GM23248 (cell line): ENCODE results near the gene PHPT1. TPM values are rescaled to one million over a fixed set of nuclear protein-coding genes. Genes with fewer than 3 reads are reported as not detected.
"Not testable (repeated sequence)": the region's sequence is repeated elsewhere in the genome, so short reads cannot be mapped to it uniquely, and the experiment has no call there.

Experiments
- DNase-seq: peaks from one replicate; pipeline ENCODE4 v3.0.0-alpha.2; 2015
- H2AFZ ChIP-seq: fragments of 200-600 bp; sonication (generic); 2 replicates; pipeline ENCODE4 v1.6.1; 2016; ENCODE audit warnings: antibody characterized with exemption
- H3F3A ChIP-seq: fragments of 200-600 bp; sonication (generic); 2 replicates; pipeline ENCODE4 v1.6.1; 2016; ENCODE audit warnings: mild to moderate bottlenecking, antibody characterized with exemption, mixed run types; ENCODE audit not compliant: insufficient read depth
- H3K27ac ChIP-seq: fragments of 200-600 bp; sonication (generic); 2 replicates; pipeline ENCODE4 v1.5.1; 2016; ENCODE audit warnings: mild to moderate bottlenecking
- H3K27me3 ChIP-seq: fragments of 200-600 bp; sonication (generic); replicated peaks from 2 replicates; pipeline ENCODE4 v1.6.1; 2016; ENCODE audit warnings: mild to moderate bottlenecking; ENCODE audit not compliant: insufficient read depth
- H3K36me3 ChIP-seq: fragments of 200-600 bp; sonication (generic); 2 replicates; pipeline ENCODE4 v1.6.1; 2016; ENCODE audit warnings: low read depth, mild to moderate bottlenecking
- H3K4me1 ChIP-seq: fragments of 200-600 bp; sonication (generic); 2 replicates; pipeline ENCODE4 v1.6.1; 2016; ENCODE audit warnings: mild to moderate bottlenecking; ENCODE audit not compliant: insufficient read depth
- H3K4me2 ChIP-seq: fragments of 200-600 bp; sonication (generic); one replicate; pipeline ENCODE4 v1.6.1; 2016; ENCODE audit warnings: mild to moderate bottlenecking; ENCODE audit not compliant: unreplicated experiment
- H3K4me3 ChIP-seq: fragments of 200-600 bp; sonication (generic); 2 replicates; pipeline ENCODE4 v1.5.1; 2016; ENCODE audit warnings: mild to moderate bottlenecking
- H3K79me2 ChIP-seq: fragments of 200-600 bp; sonication (generic); 2 replicates; pipeline ENCODE4 v1.6.1; 2016; ENCODE audit warnings: mild to moderate bottlenecking; ENCODE audit not compliant: insufficient read depth
- H3K9ac ChIP-seq: fragments of 200-600 bp; sonication (generic); 2 replicates; pipeline ENCODE4 v1.6.1; 2016; ENCODE audit warnings: mild to moderate bottlenecking
- H3K9me2 ChIP-seq: fragments of 200-600 bp; sonication (generic); 2 replicates; pipeline ENCODE4 v1.6.1; 2016; ENCODE audit warnings: mixed run types, mild to moderate bottlenecking, moderate library complexity; ENCODE audit not compliant: insufficient read depth
- H3K9me3 ChIP-seq: fragments of 200-600 bp; sonication (generic); one replicate; pipeline ENCODE4 v1.6.1; 2017; ENCODE audit warnings: low read depth
- H4K20me1 ChIP-seq: fragments of 200-600 bp; sonication (generic); 2 replicates; pipeline ENCODE4 v1.6.0; 2016; ENCODE audit not compliant: insufficient read depth
- EZH2 ChIP-seq: fragments of 200-600 bp; sonication (generic); IDR thresholded peaks from 2 replicates; pipeline ENCODE4 v1.6.1; 2018; ENCODE audit warnings: antibody characterized with exemption, mild to moderate bottlenecking; ENCODE audit not compliant: insufficient read depth, poor library complexity, severe bottlenecking
- EZH2phosphoT487 ChIP-seq: fragments of 200-600 bp; sonication (generic); IDR thresholded peaks from 2 replicates; pipeline ENCODE4 v1.6.1; 2018; ENCODE audit warnings: antibody characterized with exemption, moderate library complexity, mild to moderate bottlenecking, low read depth; ENCODE audit not compliant: insufficient read depth
- WGBS, 2 experiments: methylation state at CpG; one replicate each; pipeline ENCODE4 v1.1.6; 2015 to 2017; ENCODE audit warnings: low lambda C conversion rate in 2 of 2, low coverage in 1 of 2; ENCODE audit errors: missing lambda C conversion rate in 2 of 2; 5-methylcytosine and 5-hydroxymethylcytosine counted together
- in situ Hi-C: fragments of 300-500 bp; cut with MboI; formaldehyde crosslinking; loops from 2 replicates; pipeline ENCODE4 v1.15.0; 2020
- polyA plus RNA-seq: library from polyadenylated mRNA; unstranded; fragments of >200 nt; fragmentation: Nextera tagmentation; extraction: Ambion mirVana; gene quantifications from 2 replicates; pipeline ENCODE4 v1.2.1, GENCODE V29; 2016
- total RNA-seq: library from RNA; depleted of rRNA; stranded (reverse); fragments of >200 nt; shearing (Covaris generic); gene quantifications from 2 replicates; pipeline ENCODE4 v1.2.3, GENCODE V29; 2014

Gene PHPT1
- total and polyA plus RNA-seq, 2 experiments from 2014 or later: 84.6 to 302 TPM

- no peak for DNase-seq
Observed at GRCh38 chr9:136867917-136868316, 18.7 kb downstream of the PHPT1 start.

GRCh38 chr9:136868644-136869043 is 19.4 kb downstream of the PHPT1 start:
- H3K27ac ChIP-seq: no peak overlapping the region
- WGBS, 2 experiments: 92 to 93% methylated on average over 11 of the region's 11 CpGs
- no peak for DNase-seq
- no peak overlapping the region for H3K9ac ChIP-seq
- H4K20me1 ChIP-seq: no peaks in the 10 kb centered on the region
- no peaks in the 10 kb centered on the region for H3K9me3 ChIP-seq
- TF ChIP-seq EZH2: no peak
- no peak for TF ChIP-seq EZH2phosphoT487
- H3K4me1 ChIP-seq: peaks cover 15% of the 10 kb centered on the region
- no peaks in the 10 kb centered on the region for H3K27me3 ChIP-seq
- H3K9me2 ChIP-seq: no peaks in the 10 kb centered on the region
- H3K4me3 ChIP-seq: no peak overlapping the region
- H3K4me2 ChIP-seq: no peak overlapping the region
- no peaks in the 10 kb centered on the region for H3F3A ChIP-seq
- H2AFZ ChIP-seq: no peak overlapping the region
- in situ Hi-C loops: no loop called here
- H3K79me2 ChIP-seq: peaks cover 36% of the 10 kb centered on the region
- H3K36me3 ChIP-seq: no peaks in the 10 kb centered on the region; the same call in 1 of the 2 replicates

More at GRCh38 chr9:136867917-136868316, 18.7 kb downstream of the PHPT1 start:
- H3K36me3 ChIP-seq: no peaks in the 10 kb centered on the region; the same call in 1 of the 2 replicates
- in situ Hi-C loops: no loop called here
- no peak overlapping the region for H3K4me3 ChIP-seq
- H3K9me2 ChIP-seq: no peaks in the 10 kb centered on the region
- H3K27ac ChIP-seq: no peak overlapping the region
- no peak for TF ChIP-seq EZH2
- TF ChIP-seq EZH2phosphoT487: no peak
- no peaks in the 10 kb centered on the region for H4K20me1 ChIP-seq
- H3K9ac ChIP-seq: no peak overlapping the region
- H3K27me3 ChIP-seq: no peaks in the 10 kb centered on the region
- H2AFZ ChIP-seq: no peak overlapping the region
- H3K4me1 ChIP-seq: peaks cover 15% of the 10 kb centered on the region
- H3F3A ChIP-seq: no peaks in the 10 kb centered on the region
- no peak overlapping the region for H3K4me2 ChIP-seq
- no peaks in the 10 kb centered on the region for H3K9me3 ChIP-seq
- H3K79me2 ChIP-seq: peaks cover 43% of the 10 kb centered on the region
- WGBS, 2 experiments: 97 to 99% methylated on average over 18 of the region's 18 CpGs

GRCh38 chr9:136869611-136870010 is 20.4 kb downstream of the PHPT1 start:
- DNase-seq: not testable (repeated sequence)
- 45 to 51% methylated on average over 2 of the region's 2 CpGs for WGBS, 2 experiments

GRCh38 chr9:136875155-136875554 is 25.9 kb downstream of the PHPT1 start:
- Histone ChIP-seq H3K4me2 (no peak overlapping the region), H3K4me1 (no peaks in the 10 kb centered on the region), H4K20me1 (no peaks in the 10 kb centered on the region), H3K27me3 (no peaks in the 10 kb centered on the region), H3K36me3 (no peaks in the 10 kb centered on the region), H3K9ac (no peak overlapping the region), H2AFZ (no peak overlapping the region), H3K27ac (no peak overlapping the region), H3K79me2 (no peaks in the 10 kb centered on the region), H3K9me2 (no peaks in the 10 kb centered on the region), H3F3A (no peaks in the 10 kb centered on the region), H3K9me3 (no peaks in the 10 kb centered on the region), H3K4me3 (no peak overlapping the region)
- TF ChIP-seq EZH2phosphoT487 (no peak), EZH2 (no peak)
- 79 to 85% methylated on average over 6 of the region's 6 CpGs for WGBS, 2 experiments
- in situ Hi-C loops: no loop called here
- no peak for DNase-seq

More at GRCh38 chr9:136869611-136870010, 20.4 kb downstream of the PHPT1 start:
- H3K27ac ChIP-seq, H3K9me2 ChIP-seq, H3K36me3 ChIP-seq, H2AFZ ChIP-seq, H3K27me3 ChIP-seq, H3K9me3 ChIP-seq, H4K20me1 ChIP-seq, H3K4me2 ChIP-seq, in situ Hi-C loops, H3F3A ChIP-seq, H3K4me3 ChIP-seq, H3K9ac ChIP-seq: not testable (repeated sequence)
- Histone ChIP-seq H3K4me1 (peaks cover 13% of the 10 kb centered on the region), H3K79me2 (peaks cover 26% of the 10 kb centered on the region)

- H3K27ac ChIP-seq: no peak overlapping the region
- no peaks in the 10 kb centered on the region for H3F3A ChIP-seq
- H3K9ac ChIP-seq: no peak overlapping the region
- in situ Hi-C loops: no loop called here
- no peaks in the 10 kb centered on the region for H3K27me3 ChIP-seq
- no peaks in the 10 kb centered on the region for H3K36me3 ChIP-seq
- TF ChIP-seq EZH2phosphoT487 (no peak), EZH2 (no peak)
- H3K4me2 ChIP-seq: no peak overlapping the region
- H3K79me2 ChIP-seq: no peaks in the 10 kb centered on the region
- H3K9me2 ChIP-seq: no peaks in the 10 kb centered on the region
- WGBS, 2 experiments: 44 to 61% methylated on average over 5 of the region's 5 CpGs
- no peak overlapping the region for H2AFZ ChIP-seq
- no peak overlapping the region for H3K4me3 ChIP-seq
- no peak for DNase-seq
- H3K4me1 ChIP-seq: no peaks in the 10 kb centered on the region
- H3K9me3 ChIP-seq: no peaks in the 10 kb centered on the region
- H4K20me1 ChIP-seq: no peaks in the 10 kb centered on the region
Observed at GRCh38 chr9:136876476-136876875, 27.3 kb downstream of the PHPT1 start.
